HEK293T (cell line): ENCODE data around the gene NPR3.

Experiments
- BHLHE40 ChIP-seq: fragments of 450-650 bp; IDR thresholded peaks from 2 replicates; pipeline ENCODE4 v1.6.1; 2016; ENCODE audit warnings: mild to moderate bottlenecking, moderate library complexity, borderline replicate concordance
- ELF4 ChIP-seq: fragments of 450-650 bp; IDR thresholded peaks from 2 replicates; pipeline ENCODE4 v1.6.1; 2017; ENCODE audit warnings: antibody characterized with exemption
- FOXA1 ChIP-seq: fragments of 450-650 bp; IDR thresholded peaks from 2 replicates; pipeline ENCODE4 v1.6.1; 2016; ENCODE audit warnings: mild to moderate bottlenecking
- FOXK2 ChIP-seq: fragments of 450-650 bp; IDR thresholded peaks from 2 replicates; pipeline ENCODE4 v1.6.1; 2016; ENCODE audit warnings: mild to moderate bottlenecking
- FOXM1 ChIP-seq: fragments of 450-650 bp; IDR thresholded peaks from 2 replicates; pipeline ENCODE4 v1.6.1; 2017; ENCODE audit warnings: mild to moderate bottlenecking, borderline replicate concordance
- HDGF ChIP-seq: fragments of 450-650 bp; IDR thresholded peaks from 2 replicates; pipeline ENCODE4 v1.6.1; 2017; ENCODE audit warnings: antibody characterized with exemption, borderline replicate concordance
- L3MBTL2 ChIP-seq: fragments of 450-650 bp; conservative IDR thresholded peaks from 2 replicates; pipeline ENCODE4 v1.6.1; 2016; ENCODE audit warnings: mild to moderate bottlenecking
- NFRKB ChIP-seq: fragments of 450-650 bp; IDR thresholded peaks from 2 replicates; pipeline ENCODE4 v1.6.1; 2016; ENCODE audit warnings: mild to moderate bottlenecking, moderate library complexity
- SP1 ChIP-seq: fragments of 450-650 bp; IDR thresholded peaks from 2 replicates; pipeline ENCODE4 v1.6.1; 2017
- SUZ12 ChIP-seq: fragments of 450-650 bp; IDR thresholded peaks from 2 replicates; pipeline ENCODE4 v1.6.1; 2016; ENCODE audit warnings: mild to moderate bottlenecking
- TARDBP ChIP-seq: fragments of 450-650 bp; IDR thresholded peaks from 2 replicates; pipeline ENCODE4 v1.6.1; 2016
- ZNF384 ChIP-seq: fragments of 450-650 bp; IDR thresholded peaks from 2 replicates; pipeline ENCODE4 v1.6.1; 2016
- TF ChIP-seq, protein P1 (sequence below): fragments of 450-650 bp; IDR thresholded peaks from 2 replicates; pipeline ENCODE4 v1.6.1; 2016

DNA sequence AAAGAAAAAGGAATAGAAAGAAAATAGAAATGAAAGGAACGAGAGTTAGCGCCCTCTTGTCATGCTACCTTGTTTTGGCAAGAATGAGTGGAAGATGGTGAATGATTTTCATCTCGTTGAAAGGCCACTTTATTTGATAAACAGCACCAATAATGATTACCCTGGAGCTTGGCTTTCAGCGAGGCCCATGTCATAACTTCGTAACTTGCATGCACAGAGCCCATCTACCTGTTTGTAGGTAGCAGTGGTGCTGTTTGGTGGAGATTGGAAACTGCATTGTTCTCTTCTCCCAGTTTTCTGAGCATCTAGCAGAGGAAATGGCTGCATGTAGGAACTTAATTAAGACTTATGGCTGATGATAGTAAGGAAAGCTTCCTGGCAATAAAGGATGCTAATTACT lies 59.3 kb downstream of the NPR3 start:
- TF ChIP-seq TARDBP (no peak), ELF4 (no peak), SUZ12 (no peak), SP1 (no peak), NFRKB (no peak), BHLHE40 (no peak), FOXM1 (no peak), FOXA1 (no peak), ZNF384 (no peak), FOXK2 (no peak), L3MBTL2 (no peak), HDGF (no peak)
- TF ChIP-seq, protein P1, sequence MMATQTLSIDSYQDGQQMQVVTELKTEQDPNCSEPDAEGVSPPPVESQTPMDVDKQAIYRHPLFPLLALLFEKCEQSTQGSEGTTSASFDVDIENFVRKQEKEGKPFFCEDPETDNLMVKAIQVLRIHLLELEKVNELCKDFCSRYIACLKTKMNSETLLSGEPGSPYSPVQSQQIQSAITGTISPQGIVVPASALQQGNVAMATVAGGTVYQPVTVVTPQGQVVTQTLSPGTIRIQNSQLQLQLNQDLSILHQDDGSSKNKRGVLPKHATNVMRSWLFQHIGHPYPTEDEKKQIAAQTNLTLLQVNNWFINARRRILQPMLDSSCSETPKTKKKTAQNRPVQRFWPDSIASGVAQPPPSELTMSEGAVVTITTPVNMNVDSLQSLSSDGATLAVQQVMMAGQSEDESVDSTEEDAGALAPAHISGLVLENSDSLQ: no peak
